K562 (cell line): Measurements from ENCODE around the gene GABRB3. TPM values are rescaled to one million over a fixed set of nuclear protein-coding genes. Genes with fewer than 3 reads are reported as not detected.

ENCODE experiments used
- ARNT ChIP-seq, 2 experiments: fragments of 450-650 bp; IDR thresholded peaks; 2 replicates each; pipeline ENCODE4 v1.6.1; 2016; ENCODE audit warnings: mild to moderate bottlenecking in 1 of 2
- CC2D1A ChIP-seq: fragments of 450-650 bp; IDR thresholded peaks from 2 replicates; pipeline ENCODE4 v1.6.1; 2017; ENCODE audit warnings: mild to moderate bottlenecking
- EGR1 ChIP-seq: fragments of 450-650 bp; conservative IDR thresholded peaks from 2 replicates; pipeline ENCODE4 v1.6.1; 2017; ENCODE audit warnings: mild to moderate bottlenecking
- ERF ChIP-seq: fragments of 450-650 bp; formaldehyde crosslinking; IDR thresholded peaks from 2 replicates; pipeline ENCODE4 v1.4.0; 2020; ENCODE audit warnings: mild to moderate bottlenecking, mixed read lengths
- HOXB6 ChIP-seq: fragments of 250-450 bp; sonication (Bioruptor Pico); IDR thresholded peaks from 2 replicates; pipeline ENCODE4 v1.5.1; 2022; ENCODE audit warnings: mild to moderate bottlenecking, borderline replicate concordance
- ILK ChIP-seq: fragments of 450-650 bp; IDR thresholded peaks from 2 replicates; pipeline ENCODE4 v1.6.1; 2016; ENCODE audit warnings: missing genetic modification characterization, low read depth, mild to moderate bottlenecking, missing compliant biosample characterization, moderate library complexity, borderline replicate concordance
- MBD1 ChIP-seq: fragments of 250-450 bp; sonication (Bioruptor Pico); IDR thresholded peaks from 2 replicates; pipeline ENCODE4 v1.8.0; 2022; ENCODE audit warnings: inconsistent platforms
- PTTG1 ChIP-seq: fragments of 450-650 bp; IDR thresholded peaks from 2 replicates; pipeline ENCODE4 v1.6.1; 2016; ENCODE audit warnings: low read depth, mild to moderate bottlenecking, missing genetic modification characterization, missing compliant biosample characterization
- REST ChIP-seq, 2 experiments: fragments of 450-650 bp; formaldehyde crosslinking in 1 of 2; IDR thresholded peaks; 2 replicates each; pipeline versions ENCODE4 v1.4.0 to v1.6.1; 2014 to 2020; ENCODE audit warnings: mild to moderate bottlenecking in 2 of 2, borderline replicate concordance in 1 of 2, low read depth in 1 of 2
- SIN3A ChIP-seq, 2 experiments: fragments of 150-350 bp in 1 of 2; IDR thresholded peaks; 2 replicates each; pipeline ENCODE4 v1.6.1; 2011 to 2016; ENCODE audit warnings: borderline replicate concordance in 2 of 2, low read depth in 2 of 2, low read length in 2 of 2, mild to moderate bottlenecking in 2 of 2, moderate library complexity in 2 of 2; ENCODE audit not compliant: control insufficient read depth in 1 of 2
- SRSF3 ChIP-seq: fragments of 200-400 bp; formaldehyde crosslinking; IDR thresholded peaks from 2 replicates; pipeline ENCODE4 v1.6.1; 2016; ENCODE audit warnings: mild to moderate bottlenecking, low read length, moderate library complexity; ENCODE audit not compliant: insufficient read depth
- ZBTB7A ChIP-seq: IDR thresholded peaks from 2 replicates; pipeline ENCODE4 v1.6.1; 2011; ENCODE audit warnings: low read depth, mild to moderate bottlenecking, low read length, moderate library complexity, borderline replicate concordance; ENCODE audit not compliant: control insufficient read depth
- ZNF239 ChIP-seq: fragments of 250-450 bp; sonication (Bioruptor Pico); IDR thresholded peaks from 2 replicates; pipeline ENCODE4 v1.4.0; 2020; ENCODE audit warnings: mild to moderate bottlenecking
- polyA plus RNA-seq, 8 experiments: library from polyadenylated mRNA; depleted of rRNA in 4 of 8; stranded (reverse) in 5 of 8; unstranded in 3 of 8; fragments of >200 nt; fragmentation: Nextera tagmentation in 2 of 8; fragmentation: Illumina TruSeq in 1 of 8; extraction: Ambion mirVana in 2 of 8; extraction: Trizol in 1 of 8; gene quantifications; 2 replicates each; pipeline versions ENCODE4 v1.2.1 to v1.2.3, GENCODE V29; 2011 to 2014; ENCODE audit warnings: inconsistent platforms in 1 of 8, missing spikeins in 1 of 8
- total RNA-seq, 7 experiments: library from RNA; depleted of rRNA in 6 of 7; stranded (reverse); fragments of >200 nt in 6 of 7; fragmentation: Illumina TruSeq in 2 of 7; extraction: Trizol in 2 of 7; gene quantifications; 2 replicates each; pipeline versions ENCODE4 v1.2.1 to v1.2.3, GENCODE V29; 2011 to 2021; ENCODE audit warnings: low replicate concordance in 1 of 7
- TF ChIP-seq, protein P1 (sequence below): fragments of 450-650 bp; formaldehyde crosslinking; IDR thresholded peaks from 2 replicates; pipeline ENCODE4 v1.4.0; 2022; ENCODE audit warnings: missing genetic modification characterization

The GABRB3 gene
- total and polyA plus RNA-seq, 9 of the 15 experiments (the other 6 are each of a cell fraction or from before 2014, with no cell fraction given) = 0.09 to 1.4 (median 0.49) TPM

DNA sequence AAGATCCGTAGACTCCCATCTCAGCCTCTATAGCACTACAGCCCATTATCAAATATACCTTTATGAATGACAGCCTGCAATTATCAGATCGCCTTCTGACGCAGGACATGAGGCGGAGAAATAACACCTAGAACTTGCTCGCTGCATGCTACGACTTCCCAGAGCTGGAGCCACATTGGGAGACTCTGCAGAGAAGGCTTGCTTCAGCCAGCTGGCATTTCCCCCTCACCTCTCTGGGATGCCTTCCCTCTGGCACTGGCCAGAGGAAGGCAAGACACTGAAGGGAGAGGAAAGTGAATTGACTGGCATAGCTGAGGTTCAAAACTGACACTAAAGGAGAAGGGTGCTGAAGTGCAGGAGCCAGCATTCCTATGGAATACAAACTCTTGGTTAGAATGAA is 131.7 kb downstream of the GABRB3 start (continued):
- TF ChIP-seq REST (IDR thresholded peaks at IDR 0.05; ENCODE audit: borderline replicate concordance) (no peak), REST (CRISPR knock-in tag; IDR thresholded peaks at IDR 0.05; ENCODE audit: low read depth) (no peak), ZBTB7A (no peak), MBD1 (CRISPR knock-in tag) (no peak), ZNF239 (CRISPR knock-in tag) (no peak), SIN3A (IDR thresholded peaks at IDR 0.05; ENCODE audit: borderline replicate concordance in 2 of 2, control insufficient read depth in 1 of 2, low read depth in 2 of 2, low read length in 2 of 2) (no peak), EGR1 (no peak), SRSF3 (no peak), HOXB6 (no peak), ERF (CRISPR knock-in tag) (no peak), CC2D1A (no peak), PTTG1 (tag) (no peak), ARNT (IDR thresholded peaks at IDR 0.05) (no peak), ILK (no peak)
- TF ChIP-seq, protein P1, sequence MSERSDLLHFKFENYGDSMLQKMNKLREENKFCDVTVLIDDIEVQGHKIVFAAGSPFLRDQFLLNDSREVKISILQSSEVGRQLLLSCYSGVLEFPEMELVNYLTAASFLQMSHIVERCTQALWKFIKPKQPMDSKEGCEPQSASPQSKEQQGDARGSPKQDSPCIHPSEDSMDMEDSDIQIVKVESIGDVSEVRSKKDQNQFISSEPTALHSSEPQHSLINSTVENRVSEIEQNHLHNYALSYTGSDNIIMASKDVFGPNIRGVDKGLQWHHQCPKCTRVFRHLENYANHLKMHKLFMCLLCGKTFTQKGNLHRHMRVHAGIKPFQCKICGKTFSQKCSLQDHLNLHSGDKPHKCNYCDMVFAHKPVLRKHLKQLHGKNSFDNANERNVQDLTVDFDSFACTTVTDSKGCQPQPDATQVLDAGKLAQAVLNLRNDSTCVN (CRISPR knock-in tag) = no peak
